Caki2 (cell line): ENCODE measurements around the gene COL2A1. TPM values are rescaled to one million over a fixed set of nuclear protein-coding genes. Genes with fewer than 3 reads are reported as not detected.

Experiments used
- DNase-seq: peaks from one replicate; pipeline ENCODE4 v3.0.0-alpha.2; 2015; ENCODE audit warnings: low read depth
- in situ Hi-C: cut with HindIII; loops from 2 replicates; pipeline ENCODE4 v1.10.0; 2016; ENCODE audit warnings: low sequenced_read_pairs, low pct_unique_long_range_greater_than_20kb, mixed read lengths
- total RNA-seq: library from RNA; depleted of rRNA; stranded (reverse); fragments of >200 nt; shearing (Covaris generic); gene quantifications from 2 replicates; pipeline ENCODE4 v1.2.3, GENCODE V29; 2014; ENCODE audit warnings: low replicate concordance

COL2A1 gene
- total RNA-seq, 1 experiment from 2014 or later: not detected

DNA sequence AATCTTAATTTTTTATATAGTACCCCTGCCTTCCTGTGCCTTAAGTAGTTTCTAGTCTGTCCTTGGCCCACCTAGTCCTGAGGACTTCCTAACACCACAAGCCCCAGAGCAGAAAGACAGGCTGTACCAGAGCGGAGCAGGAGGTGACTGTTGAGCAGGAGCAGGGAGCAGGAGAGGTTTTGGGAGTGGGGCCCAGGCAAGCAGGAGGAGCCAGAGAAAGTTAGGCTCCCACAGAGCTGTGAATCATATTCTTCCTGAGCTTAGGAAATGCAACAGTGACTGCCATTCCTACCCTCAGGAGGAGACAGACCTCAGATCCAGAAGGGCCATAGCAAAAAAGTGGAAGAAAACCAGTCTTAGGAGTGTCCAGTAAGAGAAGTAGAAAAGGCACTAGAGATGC is 28.3 kb upstream of the COL2A1 start:
- in situ Hi-C loops: no loop called here
- DNase-seq: no peak

- in situ Hi-C loops: no loop called here
- no peak for DNase-seq
Observed at GRCh38 chr12:48031135-48031960, 27.1 kb upstream of the COL2A1 start.

DNA sequence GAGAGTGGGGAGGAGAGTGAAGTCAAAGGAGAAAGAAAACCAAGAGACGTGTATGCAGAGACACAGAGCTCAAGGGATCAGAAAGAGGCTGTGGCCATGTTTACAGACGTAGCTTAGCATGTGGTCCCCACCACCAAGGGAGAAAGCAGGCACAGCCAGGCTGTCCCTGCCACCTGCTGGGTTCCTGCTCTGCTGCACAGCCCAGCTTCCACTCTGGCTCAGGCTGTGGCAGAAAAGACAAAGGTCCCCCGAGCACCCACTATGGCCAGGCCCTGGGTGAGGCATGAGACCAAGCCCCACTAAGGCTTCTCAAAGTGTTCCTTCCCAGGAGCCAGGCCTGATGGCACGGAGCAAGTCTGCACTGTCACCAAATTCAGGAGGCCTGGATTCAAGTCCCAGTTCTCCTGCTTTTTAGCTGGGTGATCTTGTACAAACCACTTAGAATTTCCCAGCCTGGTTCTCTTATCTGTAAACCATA is 25.9 kb upstream of the COL2A1 start:
- no peak for DNase-seq
- in situ Hi-C loops: no loop called here

- DNase-seq: no peak
- in situ Hi-C loops: no loop called here
Observed at GRCh38 chr12:48029491-48030172, 25.4 kb upstream of the COL2A1 start.

DNA sequence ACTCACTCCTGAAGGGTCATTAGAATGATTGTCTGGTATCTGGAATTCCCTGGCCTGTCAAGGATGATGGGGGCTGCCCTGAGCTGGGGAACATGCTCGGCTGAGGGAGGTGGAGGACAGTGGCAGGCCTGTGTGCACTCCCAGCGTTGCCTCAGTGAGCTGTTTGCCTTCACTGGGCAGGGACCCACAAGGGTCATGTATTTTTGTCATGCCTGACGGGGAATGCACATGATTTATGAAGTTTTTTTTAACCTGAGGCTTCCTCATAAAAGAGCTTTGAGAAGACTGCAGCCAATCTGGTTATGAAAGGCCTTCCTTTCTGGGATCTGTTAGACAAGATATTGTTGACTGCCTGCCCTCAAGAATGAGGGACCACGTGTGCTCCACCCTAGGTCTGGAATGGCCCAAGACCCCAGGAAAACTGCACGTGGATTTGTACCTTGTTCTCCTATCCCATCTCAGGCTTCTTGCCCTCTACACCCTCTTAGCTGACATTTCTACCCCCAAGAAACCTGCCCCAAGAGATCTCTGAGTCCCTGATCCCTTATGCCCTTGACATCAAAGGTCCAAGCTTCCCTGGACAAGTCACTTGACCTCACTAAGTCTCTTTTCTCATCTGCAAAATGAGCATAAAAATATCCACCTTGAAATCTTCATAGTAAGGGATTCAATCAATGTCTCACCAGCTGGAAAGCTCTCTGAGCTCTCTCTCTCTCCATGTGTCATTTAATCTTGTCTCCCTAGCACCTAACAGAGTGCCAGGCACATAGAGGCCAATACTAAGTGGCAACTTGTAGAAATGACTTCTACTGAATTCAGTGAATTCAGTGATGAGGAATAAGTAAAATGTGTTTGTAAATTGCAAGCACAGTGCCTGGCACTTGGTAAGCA is 24.5 kb upstream of the COL2A1 start:
- in situ Hi-C loops: no loop called here
- DNase-seq: no peak

- DNase-seq: no peak
- in situ Hi-C loops: no loop called here
Observed at GRCh38 chr12:48027183-48028002, 23.1 kb upstream of the COL2A1 start.

GRCh38 chr12:48026060-48026827 is 22.0 kb upstream of the COL2A1 start:
- DNase-seq: no peak
- in situ Hi-C loops: no loop called here

GRCh38 chr12:48025281-48025680 is 21.0 kb upstream of the COL2A1 start:
- in situ Hi-C loops: no loop called here
- no peak for DNase-seq

DNA sequence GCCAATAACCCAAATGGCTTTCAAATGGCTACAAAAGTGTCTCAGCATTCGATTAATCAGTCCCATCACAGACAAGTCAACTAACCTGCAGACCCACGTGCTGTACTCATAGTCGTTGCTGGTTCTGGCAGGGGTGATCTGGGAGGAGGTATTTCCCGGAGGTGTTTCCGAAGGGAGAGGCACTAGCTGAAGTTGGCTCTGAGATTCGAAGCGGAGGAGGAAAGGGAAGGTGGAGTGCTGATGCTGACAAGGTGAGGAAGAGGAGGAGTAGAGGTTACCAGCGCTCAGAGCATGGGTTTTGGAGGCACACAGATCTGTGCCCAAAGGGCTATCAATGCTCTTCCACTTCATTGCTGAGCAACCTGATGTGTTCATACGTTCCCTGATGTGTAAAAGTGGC is 20.5 kb upstream of the COL2A1 start:
- no peak for DNase-seq
- in situ Hi-C loops: no loop called here

DNA sequence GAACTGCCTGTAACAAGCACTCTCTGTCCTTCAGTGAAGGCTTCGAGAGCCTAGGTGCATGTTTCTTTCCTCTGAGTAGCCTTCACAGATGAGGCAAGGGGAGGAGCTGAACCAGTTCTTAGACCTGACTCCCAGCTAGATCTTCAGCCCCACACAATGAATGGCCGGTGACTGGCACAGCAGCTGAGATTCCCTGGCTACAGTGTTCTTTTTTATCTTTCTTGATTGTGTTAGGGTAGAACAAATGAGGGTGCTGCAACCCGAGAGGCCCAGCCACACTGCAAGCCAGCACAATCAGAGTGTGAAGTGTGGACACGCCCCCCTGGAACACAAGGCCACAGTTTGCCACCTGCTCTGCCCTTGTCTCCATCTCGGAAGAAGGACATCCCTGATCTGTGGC is 19.1 kb upstream of the COL2A1 start:
- no peak for DNase-seq
- in situ Hi-C loops: no loop called here

DNA sequence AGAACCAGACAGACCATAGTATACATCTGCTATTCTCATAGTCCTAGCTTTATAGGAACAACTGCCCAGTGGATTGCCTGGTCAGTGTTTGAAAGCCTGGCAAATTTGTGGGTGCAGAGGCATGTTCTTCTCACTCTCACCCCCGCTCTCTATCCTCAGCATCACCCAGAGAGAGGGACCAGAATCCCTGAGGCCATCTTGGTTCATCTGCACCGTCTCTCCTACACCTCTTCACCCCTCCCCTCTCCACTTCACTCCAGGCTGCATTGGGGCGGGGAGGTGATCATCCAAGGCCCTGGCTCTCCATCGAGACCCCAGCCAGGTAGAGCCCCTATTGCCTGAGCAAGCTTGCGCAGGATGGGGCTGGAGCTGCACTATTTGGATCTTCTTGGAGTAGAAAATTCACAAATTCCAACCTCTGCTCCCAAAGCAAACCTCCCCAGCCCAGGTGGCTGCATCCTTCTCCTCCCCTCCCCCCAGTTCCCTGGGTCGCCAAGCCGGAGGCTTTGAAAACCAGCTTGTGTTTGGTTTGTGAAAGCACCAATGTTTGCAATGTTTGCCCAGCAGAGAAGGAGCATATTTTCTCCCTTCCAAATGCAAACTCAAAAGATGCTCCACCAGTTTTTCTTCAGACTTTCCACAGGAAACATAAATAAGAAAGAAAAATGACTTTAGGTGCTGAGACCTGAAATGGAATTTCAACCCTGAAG is 18.6 kb upstream of the COL2A1 start:
- in situ Hi-C loops: no loop called here
- no peak for DNase-seq

DNA sequence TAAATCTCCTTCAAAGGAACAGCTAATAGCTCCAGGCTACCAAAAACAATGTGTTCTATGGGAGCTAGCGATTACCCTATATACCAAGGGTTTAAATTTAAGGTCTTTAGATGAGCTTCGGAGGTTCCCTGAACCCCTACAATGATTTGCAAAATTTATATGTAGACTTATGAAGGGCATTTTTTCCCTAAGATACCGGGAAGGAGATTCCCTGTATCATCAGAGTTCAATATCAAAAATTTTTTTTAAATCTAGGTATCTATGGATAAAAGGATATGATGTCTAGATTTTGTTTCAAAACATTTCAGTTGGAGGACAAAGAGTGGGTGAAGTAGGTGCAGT is 17.9 kb upstream of the COL2A1 start:
- in situ Hi-C loops: no loop called here
- DNase-seq: no peak

DNA sequence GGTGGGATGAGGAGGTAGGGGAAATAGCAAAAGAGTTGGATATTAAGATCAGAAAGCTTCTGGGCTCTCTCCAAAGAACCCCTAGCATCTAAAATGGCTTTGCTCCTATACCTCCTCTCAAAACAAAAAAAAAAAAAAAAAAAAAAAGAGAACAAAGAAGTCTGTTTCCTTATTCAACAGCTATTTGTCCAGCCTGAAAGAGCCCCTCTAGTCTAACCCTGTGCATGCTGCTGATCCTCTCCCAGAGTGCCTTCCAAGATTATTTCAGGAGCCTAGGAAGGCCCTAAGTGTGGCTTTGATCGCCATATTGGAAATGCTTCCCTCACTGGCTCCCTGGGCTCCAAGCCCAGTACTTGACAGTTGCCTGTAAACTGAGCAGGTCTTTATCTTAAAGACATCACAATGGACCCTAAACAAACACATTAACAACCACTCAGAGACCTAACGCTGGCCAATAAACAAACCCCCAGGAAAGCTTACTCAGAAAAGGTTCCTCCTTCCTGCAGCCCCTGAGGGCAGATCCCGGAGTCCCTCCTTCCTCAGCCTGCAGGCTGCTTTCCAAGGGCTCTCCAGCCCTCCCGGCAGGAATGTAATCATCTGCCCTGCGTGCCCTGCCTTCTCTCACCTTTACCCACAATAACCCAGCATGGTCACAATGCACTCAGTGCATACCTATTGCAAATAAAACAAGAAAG is 17.4 kb upstream of the COL2A1 start:
- in situ Hi-C loops: no loop called here
- DNase-seq: peak; percentile 21

GRCh38 chr12:48019639-48020265 is 15.5 kb upstream of the COL2A1 start:
- DNase-seq: no peak
- in situ Hi-C loops: no loop called here

DNA sequence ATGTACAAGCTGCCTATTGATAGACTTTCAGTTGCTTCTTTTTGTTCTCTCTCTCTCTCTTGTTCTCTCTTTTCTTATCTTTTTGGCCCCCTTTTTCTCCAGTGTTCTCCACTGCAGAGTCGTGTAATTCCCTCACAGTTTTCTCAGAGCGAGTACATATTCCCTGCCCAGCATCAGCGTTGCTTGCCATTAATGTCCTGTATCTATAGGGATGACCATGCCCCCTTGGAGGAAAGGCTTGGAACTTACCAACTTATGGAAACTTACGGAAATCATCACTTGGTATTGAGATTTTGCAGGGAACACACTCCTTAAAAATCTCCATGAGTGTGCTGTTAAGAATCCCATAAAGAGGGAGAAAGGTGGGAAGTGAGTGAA is 14.3 kb upstream of the COL2A1 start:
- no peak for DNase-seq
- in situ Hi-C loops: no loop called here
